Cardiac fibroblast (primary cell): ENCODE measurements around the gene IFT74.

Experiments used
- DNase-seq, 2 donors: peaks; one replicate each; pipeline versions ENCODE4 v3.0.0 to v3.0.0-alpha.2; 2010; ENCODE audit warnings: low read depth in 2 of 2
- H3K4me3 ChIP-seq, 2 donors: replicated peaks in 1 of 2; 1 replicate in 1 of 2; 2 replicates in 1 of 2; pipeline ENCODE4 v1.5.1; 2011; ENCODE audit warnings: low read depth in 2 of 2, low read length in 2 of 2, mild to moderate bottlenecking in 2 of 2, moderate library complexity in 1 of 2
- CTCF ChIP-seq: IDR thresholded peaks from one replicate; pipeline ENCODE4 v1.5.1; 2011; ENCODE audit warnings: low read depth, mild to moderate bottlenecking, low read length, inconsistent platforms

The IFT74 gene

GRCh38 chr9:27042476-27042875 is 86.3 kb downstream of the IFT74 start:
- no peak for DNase-seq
- no peak for TF ChIP-seq CTCF
- H3K4me3 ChIP-seq, result no peak overlapping the region

GRCh38 chr9:27043176-27043575 is 87.0 kb downstream of the IFT74 start:
- DNase-seq, result no peak
- H3K4me3 ChIP-seq, result no peak overlapping the region
- no peak for TF ChIP-seq CTCF

- TF ChIP-seq CTCF, result no peak
- H3K4me3 ChIP-seq, result no peak overlapping the region
- DNase-seq, result no peak
These were observed 90.9 kb downstream of the IFT74 start for GRCh38 chr9:27047136-27047535.

GRCh38 chr9:27053369-27054022 is 97.3 kb downstream of the IFT74 start:
- DNase-seq, result peak; percentile 13 to 24
- no peak for TF ChIP-seq CTCF
- no peak overlapping the region for H3K4me3 ChIP-seq

GRCh38 chr9:27054125-27054524 is 97.9 kb downstream of the IFT74 start:
- DNase-seq, result no peak
- no peak overlapping the region for H3K4me3 ChIP-seq

GRCh38 chr9:27054841-27055240 is 98.6 kb downstream of the IFT74 start:
- no peak for DNase-seq
- TF ChIP-seq CTCF, result no peak
- no peak overlapping the region for H3K4me3 ChIP-seq

More at GRCh38 chr9:27054125-27054524, 97.9 kb downstream of the IFT74 start:
- TF ChIP-seq CTCF, result no peak

GRCh38 chr9:27059412-27059811 is 103.2 kb downstream of the IFT74 start:
- H3K4me3 ChIP-seq, result no peak overlapping the region
- no peak for DNase-seq
- no peak for TF ChIP-seq CTCF
